ENCODE data around the gene ERN1. TPM values are rescaled to one million over a fixed set of nuclear protein-coding genes. Genes with fewer than 3 reads are reported as not detected.

The ERN1 gene
- total RNA-seq, 1 donor from 2014 or later: 7.1 TPM

GRCh38 chr17:64160378-64160777 lies 30.4 kb upstream of the ERN1 start:
- ATAC-seq (no peak), DNase-seq (ENCODE audit: missing footprints) (no peak)
- intact Hi-C loops (cut with DNase I): no loop called here

GRCh38 chr17:64158831-64159590 lies 29.1 kb upstream of the ERN1 start:
- intact Hi-C loops (cut with DNase I): no loop called here
- no peak for DNase-seq (ENCODE audit: missing footprints)
- ATAC-seq: no peak

DNA sequence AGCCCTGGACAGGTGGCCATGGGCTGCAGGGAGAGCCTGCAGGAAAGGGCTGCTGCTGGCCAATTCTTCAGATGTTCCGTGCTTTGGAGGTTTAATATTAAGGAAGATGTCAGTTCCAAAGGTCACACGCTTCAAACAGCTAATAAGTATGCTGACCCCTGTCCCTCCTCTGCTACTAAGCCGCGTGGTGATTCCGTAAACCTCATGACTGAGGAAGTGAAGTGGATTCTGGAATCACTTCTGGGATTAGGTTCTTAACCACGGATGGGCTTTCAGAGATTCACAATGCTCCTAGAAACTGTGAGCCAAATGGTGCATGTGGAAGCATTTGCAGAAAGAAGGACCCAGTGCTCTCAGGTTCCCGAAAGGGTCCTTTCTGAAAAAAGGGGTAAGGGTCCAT lies 28.5 kb upstream of the ERN1 start:
- DNase-seq (ENCODE audit: missing footprints): no peak
- intact Hi-C loops (cut with DNase I): no loop called here
- no peak for ATAC-seq

DNA sequence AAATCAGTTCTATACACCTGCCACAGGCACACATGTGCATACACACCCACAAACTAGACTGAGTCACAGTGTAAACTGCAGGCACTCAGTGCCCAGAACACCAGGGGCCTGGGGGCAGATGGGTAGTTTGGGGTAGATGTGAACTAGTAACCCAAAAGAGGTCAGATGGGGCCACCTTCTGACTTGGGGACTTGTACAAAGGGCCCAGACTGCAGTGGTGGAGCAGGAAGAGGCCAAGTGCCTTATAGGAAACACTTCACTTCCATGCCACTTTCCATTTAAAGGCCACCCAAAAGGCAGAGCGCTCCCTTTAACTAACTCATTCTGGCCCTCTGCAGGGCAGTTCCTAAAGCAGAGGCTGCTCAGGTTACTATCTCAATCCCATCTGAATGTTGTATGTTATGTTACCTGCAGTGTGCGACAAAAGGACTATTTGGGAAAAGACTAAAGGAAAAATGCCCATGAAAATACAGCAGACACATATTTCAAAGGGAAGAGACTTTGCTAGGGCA lies 27.8 kb upstream of the ERN1 start:
- intact Hi-C loops (cut with DNase I): loop anchor here (2.0 kb wide), 1 partner anchor 105 kb away; the partner anchor contains the start of gene TEX2
- DNase-seq (ENCODE audit: missing footprints): no peak

DNA sequence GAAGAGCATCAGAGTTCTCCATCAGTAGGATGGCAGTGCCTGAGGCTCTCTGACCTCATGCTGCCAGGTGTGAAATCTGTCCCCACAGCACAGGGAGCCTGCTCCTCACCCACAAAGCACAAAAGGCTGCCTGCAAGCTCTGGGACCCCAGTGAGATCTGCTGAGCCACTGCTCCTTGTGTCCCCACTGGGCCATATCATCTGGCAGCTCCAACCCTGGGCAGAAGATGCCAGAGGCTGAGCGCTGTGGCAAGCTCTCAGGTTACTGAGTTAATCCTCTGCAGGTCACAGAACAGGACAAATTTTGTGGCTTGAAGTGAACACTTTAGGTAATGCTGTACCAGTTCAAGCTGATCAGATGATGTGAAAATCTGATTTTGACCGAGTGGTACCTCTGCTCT lies 26.7 kb upstream of the ERN1 start:
- DNase-seq (ENCODE audit: missing footprints) (no peak), ATAC-seq (peak; percentile 10)
- intact Hi-C loops (cut with DNase I): loop anchor here (2.0 kb wide), 1 partner anchor 106 kb away; the partner anchor contains the start of gene TEX2

More for the DNA sequence above, 27.8 kb upstream of the ERN1 start:
- ATAC-seq: no peak

GRCh38 chr17:64155751-64156544 lies 26.0 kb upstream of the ERN1 start:
- peak; percentile 82 for DNase-seq (ENCODE audit: missing footprints)
- intact Hi-C loops (cut with DNase I): loop anchor here (2.0 kb wide), 1 partner anchor 107 kb away; the partner anchor contains the start of gene TEX2
- ATAC-seq: peak; percentile 96

- ATAC-seq (no peak), DNase-seq (ENCODE audit: missing footprints) (no peak)
- intact Hi-C loops (cut with DNase I): no loop called here
These were observed 25.2 kb upstream of the ERN1 start for GRCh38 chr17:64155129-64155528.

DNA sequence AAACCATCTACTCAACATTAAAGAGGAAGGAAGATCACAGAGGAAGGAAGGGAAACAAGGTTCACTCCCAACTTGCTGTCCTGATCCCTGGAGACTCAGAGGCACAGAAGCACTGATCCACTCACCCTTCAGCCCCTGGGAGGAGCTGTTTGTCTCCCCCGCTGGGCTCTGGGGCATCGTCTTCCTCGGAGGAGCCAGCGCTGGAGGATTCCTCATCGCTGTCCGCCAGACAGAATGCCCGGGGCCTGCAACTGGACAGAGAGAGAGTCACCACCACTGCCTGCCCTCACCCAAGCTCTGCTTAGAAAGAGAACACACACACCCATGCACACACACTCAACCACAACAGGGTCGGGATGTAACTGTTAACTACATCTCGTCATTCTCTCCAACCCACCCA lies 24.8 kb upstream of the ERN1 start:
- intact Hi-C loops (cut with DNase I): loop anchor here (5.0 kb wide), 2 partner anchors 33 to 53 kb away; no protein-coding TSS in a partner anchor
- no peak for DNase-seq (ENCODE audit: missing footprints)
- ATAC-seq: no peak

DNA sequence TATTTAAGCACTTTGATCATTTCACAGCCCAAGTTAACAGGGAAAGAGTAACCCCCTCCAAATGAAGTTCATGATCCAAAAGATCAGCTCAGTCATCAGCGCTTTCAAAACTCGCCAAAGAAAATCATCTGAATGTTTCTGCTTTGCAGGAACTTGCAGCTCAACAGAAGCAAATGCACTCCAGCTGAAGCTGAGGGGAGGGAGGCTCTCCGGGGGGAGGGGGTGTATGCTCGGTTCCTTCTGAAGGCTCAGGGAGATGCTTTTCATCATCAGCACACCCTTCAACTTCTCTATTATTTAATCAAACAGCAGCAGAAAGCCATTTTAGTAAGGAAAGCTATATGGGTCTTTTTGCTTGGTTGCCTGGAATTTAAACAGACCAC lies 24.4 kb upstream of the ERN1 start:
- intact Hi-C loops (cut with DNase I): loop anchor here (5.0 kb wide), 2 partner anchors 33 to 53 kb away; no protein-coding TSS in a partner anchor
- ATAC-seq (no peak), DNase-seq (ENCODE audit: missing footprints) (no peak)

GRCh38 chr17:64153565-64154312 lies 23.8 kb upstream of the ERN1 start:
- DNase-seq (ENCODE audit: missing footprints) (no peak), ATAC-seq (no peak)
- intact Hi-C loops (cut with DNase I): loop anchor here (5.0 kb wide), 2 partner anchors 34 to 54 kb away; no protein-coding TSS in a partner anchor

DNA sequence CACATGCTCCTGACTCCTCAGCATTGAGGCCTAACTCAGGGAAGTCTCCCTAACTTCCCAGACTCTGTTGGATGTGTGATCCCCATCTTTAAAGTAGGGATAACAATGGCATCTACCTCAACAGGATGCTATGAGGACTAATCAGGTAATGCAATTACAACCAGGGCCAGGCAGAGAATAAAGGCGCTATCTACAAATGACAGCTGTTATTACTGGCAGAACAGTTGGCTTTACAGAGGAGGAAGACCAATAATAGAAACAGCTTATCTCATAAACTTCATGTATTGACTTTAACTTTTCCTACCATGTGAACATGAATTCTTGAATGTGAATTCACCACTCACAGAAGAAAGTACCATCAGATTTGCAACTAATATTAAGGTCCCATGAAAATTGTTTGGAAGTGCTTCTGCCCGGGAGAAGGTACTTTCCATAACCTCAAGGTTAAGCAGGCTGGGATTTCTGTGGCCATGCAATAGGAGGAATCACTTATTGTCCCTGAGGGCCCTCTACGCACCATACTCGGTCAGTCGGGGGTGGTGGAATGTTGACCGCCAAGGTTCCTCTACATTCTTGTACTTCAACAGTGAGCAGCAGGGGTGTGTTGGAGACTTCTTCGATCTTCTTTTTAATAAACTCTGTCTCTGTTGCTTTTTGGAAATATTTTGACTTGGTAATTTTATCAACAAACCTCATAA lies 22.6 kb upstream of the ERN1 start:
- intact Hi-C loops (cut with DNase I): loop anchor here (5.0 kb wide), 2 partner anchors 35 to 55 kb away; no protein-coding TSS in a partner anchor
- no peak for ATAC-seq

DNA sequence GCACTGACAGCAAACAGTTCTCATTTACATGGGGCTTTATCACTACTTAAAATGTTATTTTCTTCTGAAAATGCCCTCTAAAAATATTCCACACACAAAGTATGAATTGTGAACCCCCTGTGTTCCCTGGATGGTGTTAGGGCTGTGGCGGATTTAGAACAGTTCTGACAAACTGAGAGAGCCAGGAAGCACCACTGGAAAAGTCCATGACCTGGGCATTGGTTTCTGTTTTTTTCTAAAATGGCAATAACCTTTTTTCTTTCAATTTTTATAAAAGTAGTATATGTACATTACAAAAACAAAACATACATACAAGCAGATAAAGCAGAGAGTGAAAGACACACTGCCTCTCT lies 21.0 kb upstream of the ERN1 start:
- no peak for DNase-seq (ENCODE audit: missing footprints)
- intact Hi-C loops (cut with DNase I): loop anchor here (5.0 kb wide), 2 partner anchors 36 to 56 kb away; no protein-coding TSS in a partner anchor

More for the DNA sequence above, 22.6 kb upstream of the ERN1 start:
- DNase-seq (ENCODE audit: missing footprints): no peak

GRCh38 chr17:64150237-64151015 lies 20.5 kb upstream of the ERN1 start:
- DNase-seq (ENCODE audit: missing footprints): no peak
- intact Hi-C loops (cut with DNase I): loop anchor here (5.0 kb wide), 2 partner anchors 37 to 57 kb away; no protein-coding TSS in a partner anchor
- no peak for ATAC-seq

More for the DNA sequence above, 21.0 kb upstream of the ERN1 start:
- ATAC-seq: no peak

DNA sequence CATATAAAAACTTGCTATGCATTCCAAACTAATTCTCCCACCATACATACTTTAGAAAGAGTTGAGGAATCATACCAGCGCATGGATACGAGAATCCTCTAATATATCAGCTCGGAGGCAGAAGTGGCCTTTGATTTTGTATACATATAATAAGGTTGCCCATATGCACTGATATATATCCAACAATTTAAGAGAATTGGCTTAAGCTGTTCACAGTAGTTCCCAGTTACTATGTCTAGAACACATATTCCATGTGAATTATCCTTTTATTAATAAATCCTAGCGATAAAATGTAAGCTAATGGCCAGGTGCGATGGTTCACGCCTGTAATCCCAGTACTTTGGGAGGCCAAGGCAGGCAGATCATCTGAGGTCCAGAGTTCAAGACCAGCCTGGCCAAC lies 19.3 kb upstream of the ERN1 start:
- DNase-seq (ENCODE audit: missing footprints): no peak

GRCh38 chr17:64148699-64149098 lies 18.8 kb upstream of the ERN1 start:
- intact Hi-C loops (cut with DNase I): loop anchor here (1.0 to 2.0 kb wide), 2 partner anchors 134 to 358 kb away; partner anchors contain the start of genes CEP95 and DDX5
- peak; percentile 9 for ATAC-seq
- no peak for DNase-seq (ENCODE audit: missing footprints)

More for the DNA sequence above, 19.3 kb upstream of the ERN1 start:
- ATAC-seq: no peak
- intact Hi-C loops (cut with DNase I): loop anchor here (2.0 kb wide), 1 partner anchor 358 kb away; the partner anchor contains the start of genes CEP95 and DDX5

DNA sequence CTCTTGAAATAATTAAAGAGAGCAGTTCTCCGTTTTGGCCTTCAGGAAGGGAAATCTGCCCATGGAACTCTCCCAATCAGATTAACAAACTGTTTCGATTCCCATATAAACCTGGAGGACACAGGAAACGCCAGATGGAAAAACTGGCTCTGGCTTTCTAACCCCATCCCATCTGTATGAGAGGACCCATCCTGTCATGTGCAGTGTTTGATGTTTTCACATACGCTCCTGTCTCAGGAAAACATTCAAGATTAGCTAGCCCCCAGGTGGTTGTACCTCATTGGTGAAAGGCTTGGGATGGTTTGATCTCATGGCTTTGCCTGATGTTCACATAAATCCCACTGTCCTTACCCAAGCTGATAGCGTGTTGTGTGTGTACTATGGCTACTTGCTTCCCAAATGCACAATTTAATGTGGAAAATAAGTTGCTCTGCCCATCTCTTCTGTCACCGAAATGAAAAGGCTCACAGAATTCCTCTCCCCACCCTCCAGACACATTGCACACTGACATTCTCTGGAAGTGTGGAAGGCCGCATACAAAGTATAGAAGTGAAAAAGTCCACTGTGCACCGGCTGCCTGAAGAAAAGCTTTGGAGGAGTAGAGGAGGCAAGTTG lies 18.2 kb upstream of the ERN1 start:
- intact Hi-C loops (cut with DNase I): loop anchor here (1.0 to 2.0 kb wide), 2 partner anchors 134 to 359 kb away; partner anchors contain the start of genes CEP95 and DDX5
- no peak for ATAC-seq
- no peak for DNase-seq (ENCODE audit: missing footprints)

All from Right ventricle myocardium inferior (tissue), 1 donor.